Keratinocyte (primary cell): ENCODE data around the gene SURF6. TPM values are rescaled to one million over a fixed set of nuclear protein-coding genes. Genes with fewer than 3 reads are reported as not detected.

Source experiments
- DNase-seq: peaks from one replicate; pipeline ENCODE4 v3.0.0-alpha.2; 2011; ENCODE audit warnings: low read depth, missing footprints, low spot score
- FAIRE-seq: peaks from 2 replicates; lab custom pipeline; 2011; peaks lifted over from hg19 to GRCh38; lab: Jason Lieb, UNC
- H2AFZ ChIP-seq: 2 replicates; pipeline ENCODE4 v1.6.0; 2012; ENCODE audit warnings: low read length, control low read depth, inconsistent platforms; ENCODE audit not compliant: control insufficient read depth
- H3K27ac ChIP-seq: 2 replicates; pipeline ENCODE4 v1.5.1; 2011; ENCODE audit warnings: low read length; ENCODE audit not compliant: control insufficient read depth, insufficient read depth
- H3K27me3 ChIP-seq: 3 replicates; pipeline ENCODE4 v1.6.0; 2011; ENCODE audit warnings: low read length; ENCODE audit not compliant: control insufficient read depth, insufficient read depth; ENCODE audit errors: extremely low read depth
- H3K36me3 ChIP-seq, 2 experiments: 2 replicates in 1 of 2; 3 replicates in 1 of 2; pipeline ENCODE4 v1.5.1; 2011; ENCODE audit warnings: low read length in 2 of 2, mild to moderate bottlenecking in 1 of 2; ENCODE audit not compliant: control insufficient read depth in 2 of 2, insufficient read depth in 2 of 2; ENCODE audit errors: extremely low read depth in 1 of 2
- H3K4me1 ChIP-seq: 3 replicates; pipeline ENCODE4 v1.5.1; 2011; ENCODE audit warnings: low read length; ENCODE audit not compliant: control insufficient read depth, insufficient read depth; ENCODE audit errors: extremely low read depth
- H3K4me2 ChIP-seq: 3 replicates; pipeline ENCODE4 v1.6.0; 2011; ENCODE audit warnings: low read depth, low read length; ENCODE audit not compliant: control insufficient read depth, insufficient read depth; ENCODE audit errors: extremely low read depth
- H3K4me3 ChIP-seq, 3 experiments: fragments of 200-600 bp in 1 of 3; sonication (generic) in 1 of 3; 2 replicates in 2 of 3; 3 replicates in 1 of 3; pipeline ENCODE4 v1.5.1; 2011 to 2016; ENCODE audit warnings: low read length in 3 of 3, mild to moderate bottlenecking in 3 of 3, control low read depth in 2 of 3, inconsistent platforms in 1 of 3, low read depth in 1 of 3, mixed read lengths in 1 of 3, mixed run types in 1 of 3, moderate library complexity in 1 of 3; ENCODE audit not compliant: control insufficient read depth in 2 of 3, insufficient read depth in 2 of 3; ENCODE audit errors: extremely low read depth in 1 of 3
- H3K79me2 ChIP-seq: 2 replicates; pipeline ENCODE4 v1.6.0; 2012; ENCODE audit warnings: low read length; ENCODE audit not compliant: control insufficient read depth, insufficient read depth
- H3K9ac ChIP-seq: 3 replicates; pipeline ENCODE4 v1.6.0; 2011; ENCODE audit warnings: low read length; ENCODE audit not compliant: control insufficient read depth, insufficient read depth; ENCODE audit errors: extremely low read depth
- H3K9me1 ChIP-seq: 3 replicates; pipeline ENCODE4 v1.6.0; 2011; ENCODE audit warnings: low read length; ENCODE audit not compliant: control insufficient read depth, insufficient read depth; ENCODE audit errors: extremely low read depth
- H3K9me3 ChIP-seq: 2 replicates; pipeline ENCODE4 v1.5.1; 2012; ENCODE audit warnings: low read depth, low read length; ENCODE audit not compliant: control insufficient read depth
- H4K20me1 ChIP-seq: 3 replicates; pipeline ENCODE4 v1.6.0; 2011; ENCODE audit warnings: low read length; ENCODE audit not compliant: control insufficient read depth, insufficient read depth; ENCODE audit errors: extremely low read depth
- CTCF ChIP-seq, 3 experiments: IDR thresholded peaks in 1 of 3; conservative IDR thresholded peaks in 1 of 3; optimal IDR thresholded peaks in 1 of 3; 2 replicates in 2 of 3; 3 replicates in 1 of 3; pipeline versions ENCODE3 to v1.5.1; 2011; ENCODE audit warnings: low read length in 3 of 3, mild to moderate bottlenecking in 3 of 3, moderate library complexity in 2 of 3, control low read depth in 1 of 3, inconsistent platforms in 1 of 3; ENCODE audit not compliant: insufficient read depth in 2 of 3; ENCODE audit errors: extremely low read depth in 1 of 3
- EZH2 ChIP-seq: IDR thresholded peaks from one replicate; pipeline ENCODE4 v1.6.1; 2012; ENCODE audit warnings: inconsistent platforms, mild to moderate bottlenecking, low read length, moderate library complexity
- dilution Hi-C: fragments of 300-500 bp; cut with MboI; formaldehyde crosslinking; loops from one replicate; pipeline ENCODE4 v1.7.0; 2020; ENCODE audit warnings: low sequenced_read_pairs; ENCODE audit not compliant: extremely low pct_ligation_motif_present
- polyA plus RNA-seq, 5 experiments: library from polyadenylated mRNA; depleted of rRNA in 3 of 5; stranded (reverse) in 3 of 5; stranded (forward) in 1 of 5; unstranded in 1 of 5; fragments of >200 nt; gene quantifications; 1 replicate in 1 of 5; 2 replicates in 3 of 5; 3 replicates in 1 of 5; pipeline versions ENCODE4 v1.2.1 to v1.2.3, GENCODE V29; 2011 to 2012; ENCODE audit warnings: missing spikeins in 2 of 5, low read depth in 1 of 5, low replicate concordance in 1 of 5

Gene SURF6
- polyA plus RNA-seq, 1 donor (not counting 4 experiments of a cell fraction or from before 2014, with no cell fraction given), result 13.0 TPM

GRCh38 chr9:133375724-133376654 lies 40.0 kb upstream of the SURF6 start, which contains the start of the genes STKLD1 and SURF4:
Gene STKLD1 (plus strand): TSS chr9:133376366. CDS start chr9:133376474, 108 bp downstream.
Gene SURF4 (minus strand): TSS chr9:133376060. CDS start chr9:133375969, 91 bp downstream.
- dilution Hi-C loops, result no loop called here
- Histone ChIP-seq H4K20me1 (peaks cover 20% of the 10 kb centered on the region), H2AFZ (peak within 1 kb of the TSS; percentile 69), H3K79me2 (peaks cover 45% of the 10 kb centered on the region), H3K4me2 (peak within 1 kb of the TSS; percentile 90), H3K9ac (peak within 1 kb of the TSS; percentile 97), H3K27me3 (no peaks in the 10 kb centered on the region), H3K27ac (peak within 1 kb of the TSS; percentile 92), H3K36me3 (peaks cover 8 to 13% of the 10 kb centered on the region in 2 experiments), H3K4me1 (peaks cover 31% of the 10 kb centered on the region), H3K4me3 (peak within 1 kb of the TSS; percentile 83 to 99 (median 95)), H3K9me3 (no peaks in the 10 kb centered on the region), H3K9me1 (peaks cover 8% of the 10 kb centered on the region)
- DNase-seq (no peak), FAIRE-seq (no peak)
- no peak for TF ChIP-seq EZH2
- TF ChIP-seq CTCF (optimal IDR thresholded peaks at IDR 0.05 in 1 of 3, IDR thresholded peaks at IDR 0.05 in 1 of 3, conservative IDR thresholded peaks at IDR 0.05 in 1 of 3; ENCODE audit: extremely low read depth in 1 of 3, insufficient read depth in 2 of 3, low read length in 3 of 3), result no peak

- Histone ChIP-seq H3K4me1 (peaks cover 34% of the 10 kb centered on the region), H3K79me2 (peaks cover 53% of the 10 kb centered on the region), H3K27me3 (no peaks in the 10 kb centered on the region), H2AFZ (no peak overlapping the region), H3K9me3 (no peaks in the 10 kb centered on the region), H3K9me1 (peaks cover 8% of the 10 kb centered on the region), H3K9ac (peak overlapping the region; percentile 97), H3K27ac (peak overlapping the region; percentile 92), H3K4me3 (peak overlapping the region; percentile 83 to 99 (median 95)), H3K4me2 (peak overlapping the region; percentile 81), H4K20me1 (peaks cover 28% of the 10 kb centered on the region), H3K36me3 (peaks cover 15 to 19% of the 10 kb centered on the region in 2 experiments)
- dilution Hi-C loops, result no loop called here
- TF ChIP-seq EZH2, result no peak
- peak in 1 of 3 experiments; percentile 42 for TF ChIP-seq CTCF (optimal IDR thresholded peaks at IDR 0.05 in 1 of 3, IDR thresholded peaks at IDR 0.05 in 1 of 3, conservative IDR thresholded peaks at IDR 0.05 in 1 of 3; ENCODE audit: extremely low read depth in 1 of 3, insufficient read depth in 2 of 3, low read length in 3 of 3)
- FAIRE-seq (no peak), DNase-seq (no peak)
Observed at GRCh38 chr9:133375116-133375723, 39.2 kb upstream of the SURF6 start.
